Stimulated activated CD4-positive, alpha-beta T cell treated with anti-CD3 and anti-CD28 coated beads, Interleukin-2, amount 100 ng/mL, for 48 hours (primary cell): ENCODE results near the gene CSPG4.
"Not testable (repeated sequence)": the region's sequence is repeated elsewhere in the genome, so short reads cannot be mapped to it uniquely, and the experiment has no call there.

ENCODE experiments used
- DNase-seq, 2 donors: peaks; one replicate each; pipeline ENCODE4 v3.0.0-alpha.2; 2020

Gene CSPG4

DNA sequence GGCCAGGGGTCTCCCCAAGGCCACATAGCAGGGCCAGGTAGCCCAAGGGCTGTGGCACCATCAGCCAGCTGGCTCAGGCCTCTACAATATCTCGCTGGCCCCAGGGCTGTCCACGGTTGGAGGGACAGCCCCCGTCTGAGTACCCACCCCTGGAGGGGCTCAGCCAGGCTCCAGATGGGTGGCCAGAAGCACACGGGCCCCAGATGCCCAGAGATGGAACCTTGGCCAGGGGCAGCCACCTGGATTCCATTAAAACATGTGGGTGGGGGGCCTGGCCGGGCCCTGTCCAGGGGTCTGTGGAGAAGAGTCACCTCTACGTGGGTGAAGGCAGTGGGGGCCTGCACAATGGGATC lies 8.4 kb downstream of the CSPG4 start:
- DNase-seq, result no peak

DNA sequence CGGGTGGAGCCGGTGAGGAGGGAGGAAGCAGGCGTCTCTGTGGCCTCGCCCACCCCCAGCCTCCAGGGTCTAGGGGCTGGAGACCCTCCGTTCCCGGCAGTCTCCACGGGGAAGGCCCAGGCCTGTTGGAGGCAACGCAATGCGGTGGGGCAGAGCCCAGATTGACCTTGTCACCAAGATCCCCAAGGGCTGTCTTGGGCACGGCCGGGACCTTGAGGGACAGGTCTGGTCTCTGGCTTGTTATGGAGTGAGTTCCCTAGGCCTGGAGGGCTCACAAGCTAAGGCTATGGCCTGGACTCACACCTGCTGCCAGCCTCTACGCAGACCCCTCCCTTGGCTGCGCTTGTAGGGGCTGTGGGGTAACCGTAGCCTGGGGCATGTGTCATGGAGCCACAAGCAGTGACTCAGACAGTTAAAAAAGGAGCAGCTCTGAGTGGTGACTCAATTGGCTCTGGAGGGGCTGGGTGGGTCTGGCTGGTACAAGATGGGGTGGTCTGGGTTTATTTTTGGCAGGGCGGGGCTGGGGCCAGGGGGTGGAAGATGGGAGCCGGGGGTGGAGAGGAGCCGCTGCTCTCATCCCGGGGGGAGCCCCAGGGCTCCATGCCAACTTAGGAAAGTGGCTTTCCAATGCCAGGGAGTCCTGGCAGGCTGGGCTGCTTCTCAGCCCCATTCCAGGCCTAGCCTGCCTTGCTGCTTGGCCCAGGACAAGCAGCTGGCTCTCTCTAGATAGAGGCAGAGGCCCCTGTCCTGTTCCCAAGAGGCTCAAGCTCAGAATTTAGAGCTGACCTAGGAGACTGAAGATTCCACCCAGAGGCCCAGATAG lies 9.0 kb downstream of the CSPG4 start:
- DNase-seq, result not testable (repeated sequence)

DNA sequence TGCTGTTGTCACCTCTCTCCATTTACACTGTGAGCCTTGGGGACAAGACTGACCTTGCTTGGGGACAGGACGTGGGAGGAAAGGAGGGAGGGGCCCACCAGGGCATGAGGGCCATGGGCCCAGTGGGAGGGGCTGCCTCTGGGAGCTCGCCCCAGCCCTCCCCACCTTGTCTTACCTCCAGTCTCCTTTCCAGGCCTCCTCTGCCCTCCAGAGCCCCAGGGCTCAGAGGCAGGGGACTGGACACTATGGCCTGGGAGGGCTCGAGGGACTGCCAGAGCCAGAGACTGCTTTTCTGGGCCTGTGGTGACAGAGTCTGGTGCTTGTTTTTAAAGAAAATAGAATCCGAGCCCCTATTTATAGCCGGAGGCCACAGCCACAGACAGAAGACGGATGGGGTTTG lies 10.2 kb downstream of the CSPG4 start:
- DNase-seq, result no peak

DNA sequence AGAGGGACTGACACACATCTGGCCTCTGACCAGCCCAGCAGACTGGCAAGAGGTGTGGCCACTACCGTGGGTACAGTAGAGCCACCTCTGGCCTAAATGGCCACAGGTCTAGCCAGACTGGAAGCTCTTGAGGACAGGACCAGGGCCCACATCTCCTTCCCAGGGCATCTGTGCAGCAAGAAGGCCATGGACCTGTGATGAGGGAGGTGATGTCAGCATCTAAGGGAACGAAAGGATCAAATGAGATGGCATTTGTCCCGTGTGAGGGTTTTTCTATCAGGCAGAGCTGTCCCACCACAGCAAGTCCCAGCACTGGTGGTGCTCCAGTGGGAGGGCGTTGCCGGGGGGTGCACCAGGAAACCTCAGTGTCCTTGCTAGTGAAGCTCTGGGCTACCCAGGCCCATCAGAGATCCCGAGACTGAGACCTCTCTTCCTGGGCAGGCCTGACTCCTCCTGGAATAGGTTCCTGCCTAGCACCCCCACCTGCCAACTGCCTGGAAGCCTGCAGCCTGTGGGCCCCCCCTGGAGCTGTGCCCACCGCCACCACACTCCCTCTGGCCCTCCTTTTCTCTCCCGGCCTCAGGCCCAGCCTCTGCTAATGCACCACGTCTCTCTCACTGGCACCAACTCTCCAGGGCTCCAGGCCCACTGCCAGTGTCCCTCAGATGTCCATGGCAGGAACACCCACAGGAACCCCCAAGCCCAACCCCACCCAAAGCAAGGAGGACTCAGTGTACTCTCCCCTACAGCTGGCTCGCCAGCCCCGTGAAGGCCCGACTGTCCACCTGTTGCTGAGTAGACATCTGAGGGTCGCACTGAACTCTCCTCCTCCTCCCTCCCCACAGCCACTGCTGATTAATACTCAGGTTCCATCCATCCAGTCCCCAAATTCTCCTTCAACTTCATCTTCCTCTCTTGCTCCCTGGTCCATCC lies 11.3 kb downstream of the CSPG4 start:
- not testable (repeated sequence) for DNase-seq

DNA sequence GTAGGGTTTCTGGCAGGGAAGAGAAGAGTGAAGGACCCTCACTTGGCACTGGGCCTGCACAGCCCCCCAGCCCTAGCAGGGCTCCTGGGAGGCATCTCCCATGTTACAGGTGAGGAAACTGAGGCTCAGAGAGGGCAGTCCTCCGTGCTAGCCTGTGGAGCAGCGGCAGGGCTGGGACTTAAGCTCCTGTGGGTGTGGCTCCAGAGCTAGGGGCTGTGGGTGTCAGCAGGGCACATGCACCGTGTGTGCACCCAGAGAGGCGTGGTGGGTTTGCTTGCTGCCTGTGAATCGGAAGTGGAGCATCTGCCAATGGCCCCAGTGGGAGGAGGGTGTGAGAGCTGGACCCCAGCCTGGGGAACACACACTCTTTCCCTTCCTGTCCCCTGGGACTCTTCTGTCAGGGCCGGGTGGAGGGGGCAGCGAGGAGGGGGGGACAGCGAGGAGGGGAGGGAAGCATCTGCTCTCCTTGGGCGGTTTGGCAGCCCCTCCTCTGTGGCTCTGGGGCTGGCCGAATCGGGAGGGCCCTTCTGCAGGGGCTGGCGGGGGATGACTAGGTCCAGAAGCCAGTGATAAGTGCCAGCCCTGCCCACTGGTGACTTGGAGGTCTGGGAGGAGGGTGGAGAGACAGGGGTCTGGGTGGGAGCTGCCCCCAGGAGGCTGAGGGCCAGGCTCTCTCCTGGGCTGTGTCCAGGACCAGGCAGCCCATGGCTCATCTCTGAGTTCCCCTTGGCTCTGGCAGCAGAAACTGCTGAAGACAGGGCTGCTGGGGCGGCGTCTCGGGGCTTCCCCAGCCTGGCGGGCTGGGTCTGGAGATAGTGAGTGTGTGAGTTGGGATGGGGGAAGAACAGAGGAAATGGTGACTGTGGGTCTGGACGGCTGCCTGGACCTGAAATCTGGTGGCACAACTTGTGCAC lies 12.4 kb downstream of the CSPG4 start:
- DNase-seq, result not testable (repeated sequence)

DNA sequence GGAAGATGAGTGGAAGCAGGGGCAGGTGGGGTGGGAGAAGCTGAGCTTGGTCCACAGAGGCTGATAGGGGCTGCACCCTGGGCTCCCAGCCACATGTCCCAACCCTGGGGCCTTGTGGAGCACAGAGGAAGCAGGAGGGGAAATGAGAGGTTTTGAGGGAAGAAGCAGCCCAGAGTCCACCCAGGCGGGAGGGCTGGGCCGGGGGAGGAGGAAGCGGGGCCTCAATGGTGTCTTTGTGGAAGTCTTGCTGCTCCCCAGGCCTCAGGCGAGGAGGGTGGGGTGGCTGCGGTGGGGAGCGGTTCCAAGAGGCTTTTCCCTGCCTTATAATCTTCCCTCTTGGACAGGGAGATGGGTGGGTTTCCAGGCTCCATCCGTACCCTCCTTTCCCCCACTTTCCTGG lies 13.1 kb downstream of the CSPG4 start:
- DNase-seq, result not testable (repeated sequence)

DNA sequence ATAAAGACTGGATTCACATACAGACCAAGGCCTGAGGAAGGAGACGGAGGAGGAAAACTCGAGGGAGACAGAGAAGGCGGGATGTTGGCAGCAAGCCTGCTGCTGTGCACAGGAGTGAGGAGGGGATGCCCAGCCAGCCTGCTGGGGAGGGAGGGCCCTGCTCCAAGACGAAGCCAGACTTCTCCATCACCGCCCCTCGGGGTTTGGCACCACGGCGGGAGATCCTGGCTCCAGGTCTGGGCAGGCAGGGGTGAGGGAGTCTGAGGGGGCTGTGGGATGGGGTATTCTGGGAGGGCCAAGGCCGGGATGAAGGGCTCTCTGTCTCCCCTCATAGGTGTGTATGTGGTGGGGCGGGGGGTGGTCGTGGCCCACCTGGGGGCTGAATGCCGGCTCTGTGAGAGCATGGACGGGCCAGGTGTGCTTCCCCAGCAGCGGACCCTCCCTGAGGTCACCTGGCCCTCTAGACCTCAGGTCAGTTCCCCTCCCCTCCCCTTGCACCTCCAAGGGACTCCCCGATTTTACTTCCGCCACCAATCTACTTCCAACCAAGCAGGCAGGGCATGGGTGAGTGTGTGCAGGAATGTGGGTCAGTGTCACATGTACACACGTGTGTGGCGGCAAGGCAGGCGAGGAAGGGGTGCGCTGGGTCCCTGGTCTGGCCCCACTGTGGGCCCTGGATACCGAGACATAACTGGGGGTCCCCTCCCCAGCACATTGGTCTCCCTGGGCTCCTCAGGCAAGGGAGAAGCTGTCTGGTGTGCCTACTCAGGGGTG lies 14.5 kb downstream of the CSPG4 start:
- DNase-seq, result not testable (repeated sequence)

DNA sequence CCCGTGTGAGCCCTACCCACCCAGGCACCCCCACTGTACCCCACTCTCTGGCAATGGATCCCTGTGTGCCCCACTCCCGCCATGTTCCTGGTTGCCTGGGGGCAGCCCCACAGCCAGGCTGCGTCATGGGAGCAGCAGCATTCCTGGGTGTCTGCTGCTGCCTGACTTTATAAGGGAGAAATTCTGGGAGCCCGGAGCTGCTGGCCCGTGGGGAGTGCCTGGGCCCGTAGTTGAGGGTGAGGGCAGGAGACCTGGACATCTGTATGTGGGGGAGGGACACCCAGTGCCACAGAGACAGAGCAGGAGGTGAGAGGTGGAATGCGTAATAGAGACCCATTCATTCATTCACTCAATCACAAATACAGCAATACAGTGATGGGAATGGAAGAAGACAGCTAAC lies 15.1 kb downstream of the CSPG4 start:
- DNase-seq, result no peak

DNA sequence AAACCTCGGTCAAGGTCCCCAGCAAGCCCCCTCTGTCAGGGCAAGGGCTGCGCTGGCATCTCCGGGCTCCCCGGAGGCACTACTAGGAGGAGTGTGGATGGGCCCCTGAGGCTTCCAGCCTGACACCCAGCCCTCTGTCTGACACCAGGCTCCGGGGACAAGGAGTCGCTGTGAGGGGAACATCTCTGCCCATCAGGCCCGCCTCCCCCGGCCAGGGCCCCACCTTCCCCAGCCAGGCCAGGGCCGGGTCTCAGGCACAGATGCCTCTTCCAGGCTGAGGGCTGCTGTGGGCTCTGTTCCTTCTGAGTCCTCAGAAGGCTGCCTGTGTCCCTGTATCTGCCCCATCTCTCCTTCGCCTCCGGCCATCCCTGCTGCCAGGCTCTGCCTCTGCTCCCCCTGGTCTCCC lies 15.8 kb downstream of the CSPG4 start:
- DNase-seq, result no peak

DNA sequence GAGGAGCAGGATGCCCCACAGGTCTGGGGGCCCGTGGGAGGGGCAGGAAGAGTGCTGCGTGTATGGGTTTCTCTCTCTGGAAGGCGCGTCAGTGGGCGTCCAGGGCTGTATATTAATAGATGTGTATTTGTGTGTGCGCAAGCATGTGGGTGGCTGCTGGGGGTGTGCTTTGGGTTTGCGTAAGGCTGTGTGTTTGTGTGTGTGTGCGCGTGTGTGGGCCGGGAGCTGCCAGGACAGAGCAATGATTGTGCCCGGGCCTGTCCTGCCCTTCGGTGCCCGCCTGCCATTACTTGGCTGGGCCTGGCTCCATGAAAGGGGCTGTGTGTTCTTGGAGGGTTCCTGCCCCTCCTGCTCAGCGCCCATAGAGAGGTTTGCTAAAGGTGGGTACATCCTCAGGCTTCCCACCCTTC lies 16.3 kb downstream of the CSPG4 start:
- no peak for DNase-seq

DNA sequence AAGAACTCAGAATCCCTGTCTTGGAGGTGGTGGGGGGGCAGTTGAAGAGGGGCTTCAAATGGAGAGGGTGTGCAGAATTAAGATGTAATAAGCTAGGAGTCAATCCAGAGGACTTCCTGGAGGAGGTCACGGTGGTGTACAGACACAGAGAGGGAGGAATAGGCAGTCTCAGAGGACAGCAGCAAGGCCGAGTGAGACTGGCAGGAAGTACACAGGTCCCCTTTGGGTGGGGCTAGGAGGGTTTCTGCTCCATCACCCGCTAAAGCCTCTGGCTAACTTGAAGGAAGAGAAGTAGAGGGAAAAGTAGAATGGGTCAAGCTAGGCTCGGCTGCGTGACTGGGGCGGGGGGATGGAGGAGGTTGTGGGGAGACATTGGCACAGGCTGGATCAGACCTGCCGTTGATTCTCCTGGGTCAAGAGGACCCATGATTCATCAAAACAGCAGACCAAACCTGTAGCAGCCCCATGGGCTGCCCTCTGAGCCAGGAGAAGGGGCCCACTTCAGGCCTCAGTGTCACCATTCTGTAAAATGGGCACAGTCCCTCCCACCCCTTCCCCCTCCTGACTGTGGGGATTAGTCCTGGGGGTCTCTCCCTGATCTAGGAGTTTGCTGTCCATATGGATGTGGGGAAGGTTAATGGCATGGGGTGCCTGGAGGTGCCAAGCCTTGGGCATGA lies 16.9 kb downstream of the CSPG4 start:
- DNase-seq, result no peak

DNA sequence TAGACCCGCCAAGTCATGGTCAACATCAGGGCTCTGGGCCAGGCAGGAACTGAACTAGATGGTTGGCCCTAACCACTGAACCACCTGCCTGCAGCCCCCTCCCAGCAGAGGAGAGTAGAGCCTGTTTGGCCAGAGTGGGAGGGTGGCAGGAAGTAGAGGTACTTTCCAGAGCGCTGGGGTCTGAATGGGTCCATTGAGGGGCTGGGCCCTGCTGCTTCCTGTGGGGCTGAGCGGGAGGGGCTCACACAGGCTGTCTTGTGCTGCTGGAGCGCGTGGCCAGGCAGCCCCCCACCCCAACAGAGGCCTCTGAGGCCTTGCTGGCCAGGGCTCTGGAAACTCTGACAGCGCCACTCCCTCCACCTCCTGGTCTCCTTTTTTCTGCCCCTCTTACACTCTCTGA lies 17.4 kb downstream of the CSPG4 start:
- DNase-seq, result no peak

DNA sequence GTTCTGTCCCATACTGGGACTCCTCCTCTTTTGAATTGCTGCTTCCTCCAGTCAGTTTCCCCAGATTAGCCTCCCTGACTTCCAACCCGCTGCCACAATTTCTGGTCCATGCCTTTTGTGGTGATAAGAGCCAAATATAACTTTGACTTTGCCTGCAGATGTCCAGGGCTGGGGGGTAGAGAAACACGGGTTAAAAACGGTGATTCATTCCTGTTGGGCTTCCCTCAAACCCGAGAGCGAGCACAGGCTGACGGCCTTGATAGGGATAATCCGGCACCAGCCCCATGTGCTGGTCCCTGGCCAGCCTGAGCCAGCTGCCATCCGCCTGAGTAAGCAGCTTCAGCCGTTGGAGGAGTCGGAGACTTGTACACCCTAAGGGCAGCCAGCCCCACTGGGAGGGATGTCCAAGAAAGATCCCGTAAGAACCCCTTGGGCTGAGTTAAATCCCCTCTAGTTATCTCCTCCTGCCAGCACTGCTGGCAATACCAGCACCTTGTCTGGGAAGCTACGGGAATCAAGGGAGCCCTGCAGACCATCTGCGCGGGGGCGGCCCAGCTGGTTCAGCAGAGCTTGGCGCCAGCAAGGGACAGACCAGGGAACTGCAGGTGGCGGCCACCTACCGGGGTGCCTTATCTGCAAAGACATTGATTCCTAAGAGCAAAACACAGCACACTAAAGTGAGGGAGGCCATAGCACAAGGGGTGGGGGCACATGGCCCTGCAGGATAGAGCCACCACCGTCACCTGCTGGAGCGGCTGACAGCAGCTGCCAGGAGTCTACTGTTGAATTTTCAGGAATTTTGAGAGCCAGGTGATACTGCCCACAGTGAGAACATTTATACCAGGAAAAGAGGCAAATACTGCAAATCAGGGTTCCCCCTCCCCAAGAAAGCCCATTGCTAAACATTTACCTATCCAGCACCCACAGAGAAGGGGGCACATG lies 18.1 kb downstream of the CSPG4 start:
- DNase-seq, result no peak

DNA sequence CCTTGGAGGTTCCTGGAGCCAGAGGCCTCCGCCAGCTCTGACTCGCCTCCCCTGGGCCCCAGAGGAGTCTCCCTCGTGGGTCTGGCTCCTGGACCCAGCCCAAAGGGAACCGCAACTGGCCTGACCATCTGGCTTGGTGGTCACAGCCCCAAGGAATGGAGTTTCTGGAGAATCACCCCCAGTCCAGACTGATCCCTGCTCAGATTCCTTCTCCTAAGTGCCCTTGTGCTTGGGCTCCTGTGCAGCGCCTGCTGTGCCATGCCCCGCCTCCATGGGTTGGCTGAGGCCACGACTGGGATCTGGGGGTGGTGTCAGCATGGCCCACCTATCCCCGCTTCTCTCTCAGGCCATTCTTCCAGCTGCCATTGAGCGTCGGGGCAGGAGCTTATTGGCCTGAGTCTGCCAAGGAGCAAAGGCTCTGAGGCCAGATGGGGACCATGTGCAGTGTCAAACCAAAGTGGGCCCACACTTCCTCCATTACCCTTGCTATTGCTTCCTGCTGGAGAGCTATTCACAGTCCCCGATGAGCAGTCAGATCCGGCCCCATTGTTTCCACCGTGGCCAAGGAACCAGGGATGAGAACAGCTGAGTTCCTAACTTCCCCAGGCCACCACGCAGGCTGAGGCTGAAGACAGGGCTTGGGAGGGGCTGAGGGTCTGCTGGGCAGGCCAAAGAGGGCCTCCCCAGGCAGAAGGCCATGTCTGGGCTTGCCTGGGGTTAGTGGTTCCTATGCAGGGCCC lies 19.0 kb downstream of the CSPG4 start:
- no peak for DNase-seq

DNA sequence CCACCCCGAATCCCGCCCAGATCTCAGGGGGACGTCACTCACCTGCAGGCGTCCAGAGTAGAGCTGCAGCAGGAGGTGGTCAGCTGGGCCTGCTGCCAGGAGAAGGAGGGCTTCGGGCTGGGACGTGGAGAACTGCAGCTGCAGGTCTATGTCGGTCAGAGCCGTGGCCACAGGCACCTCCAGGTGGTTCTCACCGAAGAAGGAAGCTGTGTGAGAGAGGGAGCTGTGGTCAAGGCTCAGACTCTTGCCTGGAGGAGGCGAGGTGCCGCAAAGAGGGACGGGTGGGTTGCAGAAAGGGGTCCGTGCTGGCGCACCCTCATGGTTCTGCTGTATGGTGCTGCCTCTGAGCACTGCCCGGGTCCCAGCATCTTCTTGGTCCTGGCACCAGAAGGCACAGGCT lies 19.6 kb downstream of the CSPG4 start:
- DNase-seq, result not testable (repeated sequence)

DNA sequence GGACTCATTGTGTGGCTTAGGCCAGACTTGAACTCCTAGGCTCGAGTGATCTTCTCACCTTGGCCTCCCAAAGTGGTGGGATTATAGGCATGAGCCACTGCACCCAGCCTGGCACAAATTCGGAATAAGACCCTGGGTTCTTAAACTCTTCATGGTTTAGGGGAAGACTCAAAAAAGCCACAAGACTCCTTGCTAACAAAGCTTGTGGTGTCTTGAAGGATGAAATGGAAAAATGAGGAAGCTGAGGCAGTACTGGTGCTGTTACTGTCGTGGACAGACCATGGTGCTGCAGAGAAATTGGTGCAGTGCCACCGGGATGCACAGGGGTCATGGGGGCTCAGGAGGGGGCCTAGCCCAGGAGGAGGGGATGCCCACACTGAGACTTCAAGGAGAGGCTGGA lies 20.3 kb downstream of the CSPG4 start:
- DNase-seq, result not testable (repeated sequence)

DNA sequence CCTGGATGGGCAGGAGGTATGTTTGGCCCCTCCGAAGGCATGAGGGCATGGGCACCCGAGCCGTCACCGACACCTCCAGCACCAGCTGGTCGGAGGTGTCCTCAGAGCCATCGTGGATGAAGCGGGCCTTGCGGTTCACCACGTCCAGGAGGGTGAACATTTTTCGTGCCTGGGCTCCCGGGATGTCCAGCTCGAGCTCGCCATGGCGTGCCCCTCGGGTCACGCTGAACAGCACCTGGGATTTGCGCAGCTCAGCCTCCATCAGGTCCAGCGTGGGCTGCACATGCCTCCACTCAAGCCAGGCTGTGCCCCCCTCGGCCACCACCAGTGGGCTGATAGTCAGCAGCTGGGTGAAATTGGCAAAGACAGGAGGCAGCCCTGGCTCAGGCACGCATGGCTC lies 23.2 kb downstream of the CSPG4 start:
- not testable (repeated sequence) for DNase-seq

DNA sequence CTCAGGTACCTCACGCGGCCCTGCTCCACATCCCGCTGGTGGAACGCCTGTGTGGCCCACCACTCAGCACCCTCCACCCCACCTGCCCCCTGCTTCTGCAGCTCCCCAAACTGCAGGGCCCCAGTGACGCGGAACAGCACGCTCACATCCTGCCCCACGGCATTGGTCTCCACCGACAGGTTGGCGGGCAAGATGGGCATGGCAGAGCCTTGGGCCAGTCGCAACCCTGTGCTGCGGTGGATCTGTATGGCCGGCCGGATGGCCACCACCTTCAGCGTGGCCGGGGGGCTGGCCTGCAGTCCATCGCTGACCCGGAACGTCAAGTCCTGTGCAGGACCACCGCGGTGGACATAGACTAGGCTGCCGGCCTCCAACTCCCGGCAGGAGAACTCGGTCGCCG lies 23.8 kb downstream of the CSPG4 start:
- no peak for DNase-seq

DNA sequence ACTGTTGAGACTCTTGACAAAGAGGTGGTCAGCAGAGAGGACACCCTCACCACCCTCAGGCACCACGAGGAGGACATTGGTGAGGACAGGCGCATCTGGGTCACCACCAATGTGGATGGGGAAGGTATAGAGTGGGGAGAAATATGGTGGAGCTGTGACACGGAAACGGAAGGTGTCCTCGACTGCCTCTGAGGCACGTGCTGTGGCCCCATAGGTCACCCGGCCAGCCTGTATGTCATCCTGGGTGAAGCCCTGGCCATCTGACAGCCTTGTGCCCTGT lies 24.4 kb downstream of the CSPG4 start:
- no peak for DNase-seq
